H9 (cell line): ENCODE data around the gene DYRK2. TPM values are rescaled to one million over a fixed set of nuclear protein-coding genes. Genes with fewer than 3 reads are reported as not detected.

ENCODE experiments used
- DNase-seq: peaks from one replicate; pipeline ENCODE4 v3.0.0-alpha.2; 2017
- H2AFZ ChIP-seq: one replicate; pipeline ENCODE4 v1.6.1; 2013; ENCODE audit warnings: mild to moderate bottlenecking, low read length, control low read depth, moderate library complexity
- H2AK5ac ChIP-seq: 2 replicates; pipeline ENCODE4 v1.6.1; 2013; ENCODE audit warnings: low read length, control low read depth, mixed read lengths; ENCODE audit not compliant: insufficient read length
- H2BK120ac ChIP-seq: one replicate; pipeline ENCODE4 v1.6.1; 2013; ENCODE audit warnings: low read depth, mild to moderate bottlenecking, low read length, control low read depth, inconsistent platforms; ENCODE audit not compliant: poor library complexity, severe bottlenecking
- H2BK12ac ChIP-seq: 2 replicates; pipeline ENCODE4 v1.6.1; 2013; ENCODE audit warnings: low read length, control low read depth, mixed read lengths, low read depth; ENCODE audit not compliant: insufficient read length
- H2BK15ac ChIP-seq: 2 replicates; pipeline ENCODE4 v1.6.1; 2013; ENCODE audit warnings: low read depth, low read length, control low read depth
- H2BK20ac ChIP-seq: one replicate; pipeline ENCODE4 v1.6.1; 2013; ENCODE audit warnings: low read depth, mild to moderate bottlenecking, low read length, control low read depth, inconsistent platforms; ENCODE audit not compliant: poor library complexity, severe bottlenecking
- H2BK5ac ChIP-seq: 2 replicates; pipeline ENCODE4 v1.6.1; 2013; ENCODE audit warnings: low read length, control low read depth, mixed read lengths; ENCODE audit not compliant: insufficient read length
- H3K14ac ChIP-seq: 2 replicates; pipeline ENCODE4 v1.6.1; 2013; ENCODE audit warnings: low read length, control low read depth; ENCODE audit not compliant: insufficient read depth
- H3K18ac ChIP-seq: 2 replicates; pipeline ENCODE4 v1.6.1; 2013; ENCODE audit warnings: low read depth, mild to moderate bottlenecking, mixed read lengths, low read length, control low read depth; ENCODE audit not compliant: insufficient read length
- H3K23ac ChIP-seq: 2 replicates; pipeline ENCODE4 v1.6.1; 2013; ENCODE audit warnings: low read length, control low read depth, mixed read lengths, low read depth; ENCODE audit not compliant: insufficient read length
- H3K23me2 ChIP-seq: 2 replicates; pipeline ENCODE4 v1.6.1; 2013; ENCODE audit warnings: low read depth, mild to moderate bottlenecking, mixed read lengths, low read length, control low read depth; ENCODE audit not compliant: insufficient read length, poor library complexity, severe bottlenecking
- H3K27ac ChIP-seq: 2 replicates; pipeline ENCODE4 v1.5.1; 2013; ENCODE audit warnings: low read length, control low read depth, mixed read lengths, low read depth; ENCODE audit not compliant: insufficient read length
- H3K27me3 ChIP-seq: 2 replicates; pipeline ENCODE4 v1.6.1; 2013; ENCODE audit warnings: low read length, control low read depth, inconsistent platforms; ENCODE audit not compliant: insufficient read depth
- H3K4ac ChIP-seq: 2 replicates; pipeline ENCODE4 v1.6.1; 2013; ENCODE audit warnings: low read depth, mild to moderate bottlenecking, control low read depth, inconsistent platforms, low read length, moderate library complexity
- H3K4me1 ChIP-seq: 2 replicates; pipeline ENCODE4 v1.6.1; 2013; ENCODE audit warnings: low read length, control low read depth, inconsistent platforms; ENCODE audit not compliant: insufficient read depth
- H3K4me2 ChIP-seq: 2 replicates; pipeline ENCODE4 v1.6.1; 2013; ENCODE audit warnings: low read length, control low read depth, mixed read lengths; ENCODE audit not compliant: insufficient read length, insufficient read depth
- H3K56ac ChIP-seq: 2 replicates; pipeline ENCODE4 v1.6.1; 2013; ENCODE audit warnings: low read depth, mild to moderate bottlenecking, mixed read lengths, low read length, control low read depth; ENCODE audit not compliant: insufficient read length
- H3K79me1 ChIP-seq: 2 replicates; pipeline ENCODE4 v1.6.1; 2013; ENCODE audit warnings: low read depth, mild to moderate bottlenecking, moderate library complexity, low read length, control low read depth, inconsistent platforms; ENCODE audit not compliant: insufficient read depth, poor library complexity, severe bottlenecking
- H3K79me2 ChIP-seq: 2 replicates; pipeline ENCODE4 v1.6.1; 2013; ENCODE audit warnings: low read length, control low read depth, inconsistent platforms; ENCODE audit not compliant: insufficient read depth
- H3K9ac ChIP-seq: 2 replicates; pipeline ENCODE4 v1.6.1; 2013; ENCODE audit warnings: low read length, control low read depth, mixed read lengths; ENCODE audit not compliant: insufficient read length; ENCODE audit errors: extremely low read depth
- H3K9me3 ChIP-seq: one replicate; pipeline ENCODE4 v1.6.1; 2013; ENCODE audit warnings: low read depth, low read length, inconsistent platforms; ENCODE audit not compliant: control insufficient read depth
- H3T11ph ChIP-seq: one replicate; pipeline ENCODE4 v1.6.1; 2013; ENCODE audit warnings: mild to moderate bottlenecking, low read length, control low read depth, inconsistent platforms
- H4K20me1 ChIP-seq: one replicate; pipeline ENCODE4 v1.6.1; 2013; ENCODE audit not compliant: control insufficient read depth, insufficient read length, insufficient read depth
- H4K5ac ChIP-seq: 2 replicates; pipeline ENCODE4 v1.6.1; 2013; ENCODE audit warnings: low read depth, mild to moderate bottlenecking, mixed read lengths, low read length, control low read depth; ENCODE audit not compliant: insufficient read length
- H4K8ac ChIP-seq: replicated peaks from 2 replicates; pipeline ENCODE4 v1.6.1; 2013; ENCODE audit warnings: low read length, control low read depth, mixed read lengths, low read depth; ENCODE audit not compliant: insufficient read length
- H4K91ac ChIP-seq: 2 replicates; pipeline ENCODE4 v1.6.1; 2013; ENCODE audit warnings: low read depth, mild to moderate bottlenecking, moderate library complexity, mixed read lengths, low read length, control low read depth; ENCODE audit not compliant: insufficient read length
- H3K27ac Mint-ChIP-seq, 3 experiments: 2 replicates in 2 of 3; 3 replicates in 1 of 3; pipeline ENCODE4 v1.8.0; 2020 to 2021; ENCODE audit warnings: mixed read lengths in 3 of 3, mild to moderate bottlenecking in 1 of 3, moderate library complexity in 1 of 3
- H3K27me3 Mint-ChIP-seq: 2 replicates; pipeline ENCODE4 v1.8.0; 2021; ENCODE audit warnings: low read depth, mild to moderate bottlenecking, moderate library complexity, mixed read lengths
- H3K36me3 Mint-ChIP-seq, 3 experiments: 2 replicates in 2 of 3; 3 replicates in 1 of 3; pipeline ENCODE4 v1.8.0; 2020 to 2021; ENCODE audit warnings: low read depth in 3 of 3, mixed read lengths in 3 of 3; ENCODE audit not compliant: insufficient read depth in 1 of 3
- H3K4me1 Mint-ChIP-seq, 2 experiments: 2 replicates each; pipeline ENCODE4 v1.8.0; 2020; ENCODE audit warnings: mixed read lengths in 2 of 2
- H3K4me3 Mint-ChIP-seq, 2 experiments: 2 replicates in 1 of 2; 3 replicates in 1 of 2; pipeline ENCODE4 v1.8.0; 2020 to 2021; ENCODE audit warnings: mild to moderate bottlenecking in 2 of 2, mixed read lengths in 2 of 2, moderate library complexity in 1 of 2
- H3K9me3 Mint-ChIP-seq, 2 experiments: 2 replicates in 1 of 2; 3 replicates in 1 of 2; pipeline ENCODE4 v1.8.0; 2020; ENCODE audit warnings: mild to moderate bottlenecking in 2 of 2, mixed read lengths in 2 of 2, moderate library complexity in 1 of 2
- WGBS: extraction: QIAGEN DNeasy Blood & Tissue Kit; methylation state at CpG from one replicate; pipeline ENCODE4 v1.1.7; 2013; ENCODE audit warnings: missing lambda C conversion rate, low lambda C conversion rate, mixed read lengths; ENCODE audit not compliant: insufficient read length; ENCODE audit errors: extremely low coverage; 5-methylcytosine and 5-hydroxymethylcytosine counted together
- total RNA-seq: library from RNA; stranded (reverse); gene quantifications from 2 replicates; pipeline ENCODE4 v1.2.1, GENCODE V29; 2021
- TF ChIP-seq, protein P1 (sequence below): fragments of 200-600 bp; sonication (generic); conservative IDR thresholded peaks from 3 replicates; pipeline ENCODE4 v1.8.0; 2021; ENCODE audit warnings: antibody characterized with exemption, mild to moderate bottlenecking

The DYRK2 gene
- total RNA-seq, 1 experiment from 2014 or later = 40.6 TPM

DNA sequence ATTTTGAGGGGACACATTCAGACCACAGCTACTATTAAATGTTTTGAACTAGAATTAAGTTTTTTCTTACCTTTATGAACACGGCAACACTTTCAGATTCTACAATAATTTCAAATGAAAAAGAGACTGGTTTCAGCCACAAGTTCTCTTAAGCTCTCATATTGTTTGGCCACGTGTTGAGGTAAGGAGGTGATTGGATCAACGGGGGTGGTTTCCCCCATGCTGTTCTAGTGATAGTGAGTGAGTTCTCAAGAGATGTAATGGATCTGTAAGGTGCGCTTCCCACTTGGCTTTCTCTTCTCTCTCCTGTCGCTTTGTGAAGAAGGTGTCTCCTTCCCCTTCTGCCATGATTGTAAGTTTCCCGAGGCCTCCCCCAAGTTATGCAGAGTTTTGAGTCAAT is 48.9 kb upstream of the DYRK2 start:
- H3K9ac ChIP-seq = no peak overlapping the region
- DNase-seq = no peak
- no peak overlapping the region for H3K27ac Mint-ChIP-seq
- peaks cover 9 to 16% of the 10 kb centered on the region in 2 experiments; a peak in 4 of 5 replicates for H3K9me3 Mint-ChIP-seq
- peaks cover 0 to 11% (median 6%) of the 10 kb centered on the region in 3 experiments; a peak in 5 of 7 replicates for H3K36me3 Mint-ChIP-seq
- H4K8ac ChIP-seq = no peak overlapping the region
- no peak overlapping the region for H4K5ac ChIP-seq
- H3T11ph ChIP-seq = no peak overlapping the region
- no peak overlapping the region for H2BK15ac ChIP-seq
- H2BK120ac ChIP-seq = no peak overlapping the region
- H2BK12ac ChIP-seq = no peak overlapping the region
- no peak overlapping the region for H3K4me2 ChIP-seq
- H3K27ac ChIP-seq = no peak overlapping the region
- no peak overlapping the region for H4K91ac ChIP-seq
- H3K79me1 ChIP-seq = no peaks in the 10 kb centered on the region
- H3K4me3 Mint-ChIP-seq = no peak overlapping the region
- no peaks in the 10 kb centered on the region for H4K20me1 ChIP-seq
- H3K14ac ChIP-seq = no peak overlapping the region
- no peaks in the 10 kb centered on the region for H3K79me2 ChIP-seq
- H3K18ac ChIP-seq = no peak overlapping the region
- H3K56ac ChIP-seq = no peak overlapping the region
- peaks cover 11 to 15% of the 10 kb centered on the region in 2 experiments for H3K4me1 Mint-ChIP-seq
- no peak overlapping the region for H2BK20ac ChIP-seq
- no peaks in the 10 kb centered on the region for H3K27me3 ChIP-seq
- H2BK5ac ChIP-seq = no peak overlapping the region
- no peaks in the 10 kb centered on the region for H3K27me3 Mint-ChIP-seq
- no peaks in the 10 kb centered on the region for H3K9me3 ChIP-seq
- H3K23me2 ChIP-seq = no peaks in the 10 kb centered on the region
- TF ChIP-seq, protein P1, sequence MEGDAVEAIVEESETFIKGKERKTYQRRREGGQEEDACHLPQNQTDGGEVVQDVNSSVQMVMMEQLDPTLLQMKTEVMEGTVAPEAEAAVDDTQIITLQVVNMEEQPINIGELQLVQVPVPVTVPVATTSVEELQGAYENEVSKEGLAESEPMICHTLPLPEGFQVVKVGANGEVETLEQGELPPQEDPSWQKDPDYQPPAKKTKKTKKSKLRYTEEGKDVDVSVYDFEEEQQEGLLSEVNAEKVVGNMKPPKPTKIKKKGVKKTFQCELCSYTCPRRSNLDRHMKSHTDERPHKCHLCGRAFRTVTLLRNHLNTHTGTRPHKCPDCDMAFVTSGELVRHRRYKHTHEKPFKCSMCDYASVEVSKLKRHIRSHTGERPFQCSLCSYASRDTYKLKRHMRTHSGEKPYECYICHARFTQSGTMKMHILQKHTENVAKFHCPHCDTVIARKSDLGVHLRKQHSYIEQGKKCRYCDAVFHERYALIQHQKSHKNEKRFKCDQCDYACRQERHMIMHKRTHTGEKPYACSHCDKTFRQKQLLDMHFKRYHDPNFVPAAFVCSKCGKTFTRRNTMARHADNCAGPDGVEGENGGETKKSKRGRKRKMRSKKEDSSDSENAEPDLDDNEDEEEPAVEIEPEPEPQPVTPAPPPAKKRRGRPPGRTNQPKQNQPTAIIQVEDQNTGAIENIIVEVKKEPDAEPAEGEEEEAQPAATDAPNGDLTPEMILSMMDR = no peak
- H3K4me1 ChIP-seq = peaks cover 3% of the 10 kb centered on the region; the same call in 1 of the 2 replicates
- no CpG with 5 or more reads among the region's 6 CpGs for WGBS
- no peak overlapping the region for H3K23ac ChIP-seq
- no peak overlapping the region for H3K4ac ChIP-seq
- H2AFZ ChIP-seq = no peak overlapping the region
- no peak overlapping the region for H2AK5ac ChIP-seq
